GM15510 (cell line): ENCODE measurements around the gene SLC7A5.

Experiments used
- POLR2A ChIP-seq: IDR thresholded peaks from 3 replicates; pipeline ENCODE4 v1.6.1; 2011; ENCODE audit warnings: borderline replicate concordance; ENCODE audit not compliant: insufficient read length; ENCODE audit errors: extremely low read depth

The SLC7A5 gene

DNA sequence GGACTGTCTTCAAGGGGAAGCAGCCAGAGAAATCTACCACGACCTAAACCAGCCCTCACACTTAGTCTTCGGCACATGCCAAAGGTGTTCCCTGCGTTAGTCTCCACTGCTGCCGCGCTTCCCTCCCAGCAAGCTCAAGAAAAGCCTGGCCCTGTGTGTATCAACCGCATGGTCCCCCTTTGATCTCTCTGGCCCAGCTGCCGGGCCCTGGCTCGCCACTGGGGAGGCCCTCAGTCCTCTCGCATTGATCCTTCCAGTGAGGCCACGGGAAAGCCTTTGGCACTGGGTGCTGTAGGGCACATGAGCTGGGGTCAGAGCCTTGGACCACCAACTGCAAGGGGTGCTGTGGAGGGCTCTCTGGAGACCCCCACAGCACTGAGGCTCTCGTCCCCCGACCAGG lies 74.0 kb downstream of the SLC7A5 start:
- no peak for TF ChIP-seq POLR2A

DNA sequence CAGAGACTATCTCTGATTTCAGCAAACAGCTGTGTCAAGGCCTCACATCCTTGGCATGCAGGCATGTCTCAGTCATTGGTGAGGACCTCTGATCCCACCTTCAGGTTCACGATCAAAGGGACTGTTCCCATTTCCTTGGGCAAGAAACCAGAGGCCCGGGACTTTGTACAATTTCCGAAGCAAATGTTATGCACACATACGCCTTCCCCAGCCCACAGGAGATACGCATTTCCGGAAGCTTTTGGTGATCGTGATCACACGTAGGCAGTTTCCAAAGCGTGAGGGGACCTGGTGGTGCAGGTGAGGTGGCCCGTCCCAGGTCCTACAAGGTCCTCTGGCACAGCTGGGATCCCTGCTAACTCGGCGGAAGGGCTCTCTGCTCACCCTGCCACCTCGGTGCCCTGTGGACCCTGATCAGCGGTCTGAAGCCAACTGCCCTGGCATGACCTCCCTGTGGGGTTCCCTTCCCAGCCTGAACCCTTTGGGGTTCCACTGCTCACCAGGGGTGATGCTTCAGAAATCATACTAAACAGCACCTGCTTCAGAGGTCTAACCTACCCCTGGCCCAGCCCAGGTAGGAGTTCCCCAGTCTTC lies 74.7 kb downstream of the SLC7A5 start:
- TF ChIP-seq POLR2A, result no peak

DNA sequence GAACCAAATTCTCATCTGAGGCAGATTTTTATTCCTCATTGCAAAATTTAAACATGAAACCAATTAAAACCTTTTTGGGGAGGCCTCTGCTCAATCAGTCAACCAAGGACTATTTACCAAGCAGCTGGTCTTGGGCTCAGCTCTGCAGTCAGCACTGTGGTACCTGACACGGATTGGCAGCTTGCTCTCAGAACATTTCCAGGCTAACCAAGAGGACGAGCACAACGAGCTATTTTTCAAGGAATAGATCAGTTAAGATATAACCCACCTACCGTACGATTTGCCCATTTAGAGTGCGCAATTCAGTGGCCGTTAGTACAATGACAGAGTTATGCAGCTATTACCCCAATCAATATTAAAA lies 77.1 kb downstream of the SLC7A5 start:
- no peak for TF ChIP-seq POLR2A

DNA sequence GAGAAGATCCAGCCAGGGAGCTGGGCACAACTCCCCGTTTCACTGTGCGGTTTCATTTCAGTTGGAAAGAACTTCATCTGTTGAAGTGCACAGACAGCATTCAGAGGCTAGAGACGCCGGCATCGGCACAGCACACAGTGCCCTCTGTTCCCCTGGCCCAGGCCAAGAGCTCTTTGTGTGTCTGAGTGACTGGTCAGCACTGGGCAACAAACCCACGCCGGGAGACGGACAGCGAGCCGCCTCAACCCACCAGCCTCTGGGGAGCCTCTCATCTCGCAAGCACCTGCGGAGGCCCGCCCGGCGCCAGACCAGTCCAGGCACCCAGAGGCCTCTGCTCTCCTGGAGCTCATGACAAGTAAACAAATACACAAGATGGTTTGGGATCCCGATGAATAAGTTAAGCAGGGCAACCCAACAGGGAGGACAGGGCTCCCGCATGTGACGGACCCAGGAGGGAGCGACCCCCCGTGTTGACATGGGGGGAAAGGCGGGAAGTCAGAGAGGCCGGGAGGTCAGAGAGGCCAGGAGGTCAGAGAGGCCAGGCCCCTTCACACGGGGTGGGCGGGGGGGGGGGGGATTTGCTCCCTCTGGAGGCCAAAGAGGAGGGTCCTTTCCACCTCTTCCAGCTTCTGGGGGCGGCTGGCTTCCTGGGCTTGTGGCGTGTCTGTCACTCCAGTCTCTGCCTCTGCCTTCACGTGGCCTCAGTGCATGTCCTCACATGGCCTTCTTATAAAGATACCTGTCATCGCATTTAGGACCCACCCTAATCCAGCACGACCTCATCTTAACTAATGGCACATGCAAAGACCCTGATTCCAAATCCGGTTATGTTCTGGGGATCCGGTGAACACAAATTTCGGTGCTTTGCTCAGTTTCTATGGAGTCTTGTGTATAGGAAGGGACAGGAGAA lies 77.8 kb downstream of the SLC7A5 start:
- no peak for TF ChIP-seq POLR2A

DNA sequence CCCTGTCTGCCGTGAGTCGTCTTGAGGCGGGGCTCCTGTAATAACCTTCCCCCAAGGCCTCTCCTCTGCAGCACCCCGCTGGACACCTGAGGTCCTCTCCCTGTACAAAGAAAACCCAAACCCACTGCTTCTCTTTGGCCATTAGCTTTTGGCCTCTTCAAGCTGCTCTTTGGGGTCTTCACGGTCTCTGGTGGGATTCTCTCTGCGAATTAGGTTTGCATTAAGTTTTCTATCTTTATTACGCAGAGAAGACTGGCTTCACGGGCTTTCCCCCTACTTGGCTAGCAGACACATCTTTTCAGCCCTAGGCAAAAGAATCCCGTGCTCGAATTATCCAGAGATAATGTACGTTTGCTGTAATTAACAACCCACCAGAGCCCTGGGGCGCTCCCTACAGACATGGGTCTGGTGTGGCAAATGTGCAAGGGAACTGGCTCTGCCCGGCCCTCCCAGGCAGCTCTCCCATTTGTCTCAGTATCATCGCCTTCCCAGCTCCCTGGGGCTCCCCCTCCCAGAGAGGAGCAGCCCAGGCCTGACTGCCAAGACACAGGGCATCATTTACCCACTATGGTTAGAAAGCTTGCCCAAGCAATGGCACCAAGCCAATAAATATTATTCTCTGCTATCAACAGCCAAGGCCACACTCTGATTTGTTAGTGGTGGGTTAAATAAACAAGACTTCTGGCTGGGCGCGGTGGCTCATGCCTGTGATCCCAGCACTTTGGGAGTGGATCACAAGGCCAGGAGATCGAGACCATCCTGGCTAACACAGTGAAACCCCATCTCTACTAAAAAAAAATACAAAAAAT lies 78.8 kb downstream of the SLC7A5 start:
- no peak for TF ChIP-seq POLR2A

DNA sequence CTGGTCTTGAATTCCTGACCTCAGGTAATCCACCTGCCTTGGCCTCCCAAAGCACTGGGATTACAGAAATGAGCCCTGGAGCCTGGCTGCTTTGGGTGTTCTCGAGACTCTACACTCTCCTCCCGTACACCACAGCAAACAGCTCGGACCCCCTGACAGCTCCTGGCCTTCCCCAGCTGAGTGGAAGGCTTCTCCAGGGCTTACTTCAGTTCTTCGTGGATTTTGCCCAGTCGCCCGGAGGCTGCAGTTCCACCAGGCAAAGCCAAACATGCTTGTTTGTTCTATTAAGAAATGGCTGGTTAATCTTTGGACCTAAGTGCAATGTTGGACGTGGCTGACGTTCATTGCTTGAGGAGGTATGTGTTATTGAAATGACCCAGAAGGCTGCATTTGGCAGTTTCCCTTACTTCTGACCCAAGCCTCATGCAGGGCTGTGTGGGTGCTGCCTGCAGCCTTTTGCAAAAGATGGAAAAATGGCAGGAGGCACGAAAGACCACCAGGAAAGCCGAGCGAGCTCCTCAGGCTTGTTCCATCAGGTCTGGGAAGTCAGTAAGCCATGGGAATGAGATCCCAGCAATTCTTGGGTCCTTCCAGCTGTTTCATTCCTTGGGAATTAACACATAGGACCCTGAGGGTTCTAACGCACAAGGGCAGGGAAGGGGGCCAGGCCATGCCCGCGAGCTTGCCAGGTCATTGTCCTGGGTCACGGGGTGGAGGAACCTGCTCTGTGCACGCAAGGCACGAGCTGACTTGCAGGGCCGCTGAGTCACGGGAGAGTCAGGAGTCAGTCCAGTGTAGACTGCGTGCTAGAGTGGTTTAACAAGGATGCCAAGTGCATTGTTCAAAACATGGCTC lies 79.6 kb downstream of the SLC7A5 start:
- TF ChIP-seq POLR2A, result no peak

DNA sequence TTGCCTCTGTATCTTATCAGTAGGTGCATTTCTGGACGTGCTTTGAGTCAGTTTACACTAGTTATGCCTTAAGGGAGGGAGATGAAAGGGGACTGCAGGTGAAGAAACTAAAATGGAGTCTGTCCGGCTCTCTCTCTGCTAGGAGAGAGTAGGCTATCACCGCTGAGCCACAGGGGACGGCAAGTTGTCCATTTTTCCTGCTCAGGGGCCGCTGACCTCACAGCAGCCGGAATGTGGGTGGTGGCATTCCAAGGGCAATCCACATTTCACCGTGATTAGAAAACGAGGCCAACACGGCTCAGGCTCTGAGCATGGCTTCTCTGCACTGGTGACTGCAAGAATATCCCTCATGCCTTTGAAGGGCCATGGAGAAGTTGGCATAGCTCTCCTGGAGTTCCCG lies 84.5 kb downstream of the SLC7A5 start:
- TF ChIP-seq POLR2A, result no peak

DNA sequence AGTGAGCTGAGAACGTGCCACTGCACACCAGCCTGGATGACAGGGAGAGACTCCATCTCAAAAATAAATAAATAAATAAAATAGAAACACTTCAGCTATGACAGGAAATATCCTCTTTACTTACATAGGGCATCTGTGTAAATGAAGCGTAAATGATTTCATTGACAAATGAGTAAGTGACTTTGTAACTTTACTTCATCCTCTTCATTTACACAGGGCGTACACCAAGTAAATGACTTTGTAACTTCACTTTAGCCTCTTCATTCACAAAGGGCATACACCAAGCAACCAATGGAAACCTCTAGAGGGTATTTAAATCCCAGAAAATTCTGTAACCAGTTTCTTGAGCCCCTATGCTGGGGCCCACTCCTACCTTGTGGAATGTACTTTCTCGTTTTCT lies 87.3 kb downstream of the SLC7A5 start:
- no peak for TF ChIP-seq POLR2A

DNA sequence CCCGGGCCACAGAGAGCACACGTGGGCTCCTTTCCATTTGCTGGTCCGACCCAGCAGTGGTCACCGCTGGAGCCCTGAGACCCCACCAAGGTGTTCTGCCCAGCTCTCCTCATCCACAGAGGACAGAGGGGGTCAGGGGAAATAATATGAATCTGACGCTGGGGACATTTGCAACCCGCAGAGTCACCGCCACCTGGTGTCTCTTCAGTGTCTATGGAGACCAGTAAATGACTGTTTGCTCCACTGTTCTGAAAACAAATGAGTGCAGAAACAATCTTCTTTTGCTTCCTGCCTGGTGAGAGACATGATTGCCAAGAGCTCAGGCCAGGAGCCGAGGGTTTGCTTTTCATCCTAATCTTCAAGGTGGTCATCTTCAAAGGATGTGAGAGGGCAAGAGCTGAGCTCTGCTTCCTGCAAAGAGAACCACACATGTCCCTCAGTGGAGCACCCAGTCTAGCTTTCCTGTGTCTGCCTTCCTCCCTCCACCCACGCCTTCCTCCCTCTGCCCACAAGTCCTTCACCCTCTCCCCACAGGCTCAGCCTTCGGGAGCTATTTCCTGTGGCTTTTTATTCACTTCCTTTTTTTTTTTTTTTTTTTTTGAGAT lies 88.8 kb downstream of the SLC7A5 start:
- no peak for TF ChIP-seq POLR2A
